ENCODE data around the gene ARL4C.

ARL4C gene

GRCh38 chr2:234533626-234534025 lies 36.7 kb upstream of the ARL4C start:
- no peaks in the 10 kb centered on the region for H3K79me2 ChIP-seq (ENCODE audit: low read length)
- no peaks in the 10 kb centered on the region for H3K27me3 ChIP-seq (ENCODE audit: low read depth, low read length)
- H3K4me1 ChIP-seq (ENCODE audit: low read length): no peaks in the 10 kb centered on the region
- TF ChIP-seq CTCF (IDR thresholded peaks at IDR 0.05; ENCODE audit: low read depth, low read length) (no peak), EZH2phosphoT487 (IDR thresholded peaks at IDR 0.05; ENCODE audit: low read depth) (no peak)
- no peaks in the 10 kb centered on the region for H3K9me3 ChIP-seq (ENCODE audit: insufficient read depth, low read length)
- H4K20me1 ChIP-seq (ENCODE audit: insufficient read depth, low read length): no peaks in the 10 kb centered on the region
- H3K9ac ChIP-seq (ENCODE audit: low read length): no peak overlapping the region
- H3K27ac ChIP-seq (ENCODE audit: low read length): no peak overlapping the region
- H3K36me3 ChIP-seq (replicated peaks; ENCODE audit: low read depth, low read length): no peaks in the 10 kb centered on the region
- H3K4me2 ChIP-seq (ENCODE audit: low read length): no peak overlapping the region
- no peak overlapping the region for H2AFZ ChIP-seq (ENCODE audit: low read depth, low read length)
- no peak overlapping the region for H3K4me3 ChIP-seq (ENCODE audit: low read length)

GRCh38 chr2:234528410-234529148 lies 31.7 kb upstream of the ARL4C start:
- no peak overlapping the region for H3K4me2 ChIP-seq (ENCODE audit: low read length)
- H3K27ac ChIP-seq (ENCODE audit: low read length): no peak overlapping the region
- no peaks in the 10 kb centered on the region for H3K36me3 ChIP-seq (replicated peaks; ENCODE audit: low read depth, low read length)
- H3K4me3 ChIP-seq (ENCODE audit: low read length): no peak overlapping the region
- H3K27me3 ChIP-seq (ENCODE audit: low read depth, low read length): no peaks in the 10 kb centered on the region
- H4K20me1 ChIP-seq (ENCODE audit: insufficient read depth, low read length): no peaks in the 10 kb centered on the region
- no peak overlapping the region for H3K9ac ChIP-seq (ENCODE audit: low read length)
- no peaks in the 10 kb centered on the region for H3K9me3 ChIP-seq (ENCODE audit: insufficient read depth, low read length)
- H3K4me1 ChIP-seq (ENCODE audit: low read length): no peaks in the 10 kb centered on the region
- no peak overlapping the region for H2AFZ ChIP-seq (ENCODE audit: low read depth, low read length)
- TF ChIP-seq EZH2phosphoT487 (IDR thresholded peaks at IDR 0.05; ENCODE audit: low read depth): no peak
- no peak for TF ChIP-seq CTCF (IDR thresholded peaks at IDR 0.05; ENCODE audit: low read depth, low read length)
- H3K79me2 ChIP-seq (ENCODE audit: low read length): no peaks in the 10 kb centered on the region

- H3K27ac ChIP-seq (ENCODE audit: low read length): no peak overlapping the region
- no peaks in the 10 kb centered on the region for H4K20me1 ChIP-seq (ENCODE audit: insufficient read depth, low read length)
- H3K4me1 ChIP-seq (ENCODE audit: low read length): no peaks in the 10 kb centered on the region
- H2AFZ ChIP-seq (ENCODE audit: low read depth, low read length): no peak overlapping the region
- TF ChIP-seq EZH2phosphoT487 (IDR thresholded peaks at IDR 0.05; ENCODE audit: low read depth) (no peak), CTCF (IDR thresholded peaks at IDR 0.05; ENCODE audit: low read depth, low read length) (no peak)
- H3K9me3 ChIP-seq (ENCODE audit: insufficient read depth, low read length): no peaks in the 10 kb centered on the region
- no peak overlapping the region for H3K9ac ChIP-seq (ENCODE audit: low read length)
- no peak overlapping the region for H3K4me3 ChIP-seq (ENCODE audit: low read length)
- H3K36me3 ChIP-seq (replicated peaks; ENCODE audit: low read depth, low read length): no peaks in the 10 kb centered on the region
- no peak overlapping the region for H3K4me2 ChIP-seq (ENCODE audit: low read length)
- H3K27me3 ChIP-seq (ENCODE audit: low read depth, low read length): no peaks in the 10 kb centered on the region
- H3K79me2 ChIP-seq (ENCODE audit: low read length): no peaks in the 10 kb centered on the region
Measured at GRCh38 chr2:234526711-234527110, 29.8 kb upstream of the ARL4C start.

- no peak overlapping the region for H3K4me2 ChIP-seq (ENCODE audit: low read length)
- H3K9ac ChIP-seq (ENCODE audit: low read length): no peak overlapping the region
- no peaks in the 10 kb centered on the region for H4K20me1 ChIP-seq (ENCODE audit: insufficient read depth, low read length)
- H3K36me3 ChIP-seq (replicated peaks; ENCODE audit: low read depth, low read length): no peaks in the 10 kb centered on the region
- H3K27me3 ChIP-seq (ENCODE audit: low read depth, low read length): no peaks in the 10 kb centered on the region
- no peak overlapping the region for H3K4me3 ChIP-seq (ENCODE audit: low read length)
- H3K27ac ChIP-seq (ENCODE audit: low read length): no peak overlapping the region
- no peaks in the 10 kb centered on the region for H3K4me1 ChIP-seq (ENCODE audit: low read length)
- H3K79me2 ChIP-seq (ENCODE audit: low read length): no peaks in the 10 kb centered on the region
- TF ChIP-seq CTCF (IDR thresholded peaks at IDR 0.05; ENCODE audit: low read depth, low read length) (no peak), EZH2phosphoT487 (IDR thresholded peaks at IDR 0.05; ENCODE audit: low read depth) (no peak)
- no peak overlapping the region for H2AFZ ChIP-seq (ENCODE audit: low read depth, low read length)
- H3K9me3 ChIP-seq (ENCODE audit: insufficient read depth, low read length): no peaks in the 10 kb centered on the region
Measured at GRCh38 chr2:234521536-234521935, 24.7 kb upstream of the ARL4C start.
